IPS-20b (cell line): ENCODE measurements around the gene GNA14.

ENCODE experiments used
- H3K27ac ChIP-seq: one replicate; pipeline ENCODE4 v1.5.1; 2013; ENCODE audit warnings: low read length
- H3K27me3 ChIP-seq: 2 replicates; pipeline ENCODE4 v1.6.1; 2013; ENCODE audit warnings: mild to moderate bottlenecking, low read length, inconsistent platforms; ENCODE audit not compliant: insufficient read depth
- H3K36me3 ChIP-seq: 2 replicates; pipeline ENCODE4 v1.6.1; 2013; ENCODE audit warnings: low read depth, mild to moderate bottlenecking, inconsistent platforms, low read length, moderate library complexity; ENCODE audit not compliant: insufficient read depth
- H3K4me1 ChIP-seq: 2 replicates; pipeline ENCODE4 v1.6.1; 2013; ENCODE audit warnings: mild to moderate bottlenecking, control low read depth, inconsistent platforms, low read length, moderate library complexity; ENCODE audit not compliant: insufficient read depth
- H3K4me3 ChIP-seq: 2 replicates; pipeline ENCODE4 v1.5.1; 2013; ENCODE audit warnings: mild to moderate bottlenecking, low read length, inconsistent platforms
- H3K9ac ChIP-seq: 2 replicates; pipeline ENCODE4 v1.6.1; 2013; ENCODE audit warnings: low read depth, mild to moderate bottlenecking, inconsistent platforms, low read length, moderate library complexity
- H3K9me3 ChIP-seq: 2 replicates; pipeline ENCODE4 v1.6.1; 2013; ENCODE audit warnings: mild to moderate bottlenecking, low read depth, low read length, inconsistent platforms; ENCODE audit not compliant: insufficient read depth

GNA14 gene

GRCh38 chr9:77516781-77517180 lies 131.3 kb downstream of the GNA14 start:
- Histone ChIP-seq H3K4me3 (no peak overlapping the region), H3K9me3 (no peaks in the 10 kb centered on the region)

GRCh38 chr9:77514886-77515711 lies 133.0 kb downstream of the GNA14 start:
- Histone ChIP-seq H3K4me1 (no peaks in the 10 kb centered on the region), H3K27ac (no peak overlapping the region), H3K27me3 (no peaks in the 10 kb centered on the region), H3K4me3 (no peak overlapping the region), H3K9me3 (no peaks in the 10 kb centered on the region), H3K36me3 (no peaks in the 10 kb centered on the region), H3K9ac (no peak overlapping the region)

More at GRCh38 chr9:77516781-77517180, 131.3 kb downstream of the GNA14 start:
- Histone ChIP-seq H3K9ac (no peak overlapping the region), H3K36me3 (no peaks in the 10 kb centered on the region), H3K27ac (no peak overlapping the region), H3K4me1 (no peaks in the 10 kb centered on the region), H3K27me3 (no peaks in the 10 kb centered on the region)

GRCh38 chr9:77513457-77513856 lies 134.7 kb downstream of the GNA14 start:
- Histone ChIP-seq H3K4me1 (no peaks in the 10 kb centered on the region), H3K9ac (no peak overlapping the region), H3K9me3 (no peaks in the 10 kb centered on the region), H3K27me3 (no peaks in the 10 kb centered on the region), H3K36me3 (no peaks in the 10 kb centered on the region), H3K4me3 (no peak overlapping the region), H3K27ac (no peak overlapping the region)

- H3K9ac ChIP-seq, result no peak overlapping the region
- no peaks in the 10 kb centered on the region for H3K9me3 ChIP-seq
- H3K4me3 ChIP-seq, result no peak overlapping the region
- H3K27ac ChIP-seq, result no peak overlapping the region
- no peaks in the 10 kb centered on the region for H3K36me3 ChIP-seq
- H3K27me3 ChIP-seq, result no peaks in the 10 kb centered on the region
- H3K4me1 ChIP-seq, result no peaks in the 10 kb centered on the region
These were observed 135.2 kb downstream of the GNA14 start for GRCh38 chr9:77512876-77513275.

- H3K9me3 ChIP-seq, result no peaks in the 10 kb centered on the region
- H3K27ac ChIP-seq, result no peak overlapping the region
- H3K4me3 ChIP-seq, result no peak overlapping the region
- no peaks in the 10 kb centered on the region for H3K27me3 ChIP-seq
- no peak overlapping the region for H3K9ac ChIP-seq
- H3K4me1 ChIP-seq, result no peaks in the 10 kb centered on the region
- H3K36me3 ChIP-seq, result no peaks in the 10 kb centered on the region
These were observed 136.6 kb downstream of the GNA14 start for GRCh38 chr9:77511525-77511924.

- H3K36me3 ChIP-seq, result no peaks in the 10 kb centered on the region
- no peaks in the 10 kb centered on the region for H3K9me3 ChIP-seq
- no peaks in the 10 kb centered on the region for H3K4me1 ChIP-seq
- no peak overlapping the region for H3K27ac ChIP-seq
- no peak overlapping the region for H3K9ac ChIP-seq
- no peak overlapping the region for H3K4me3 ChIP-seq
- no peaks in the 10 kb centered on the region for H3K27me3 ChIP-seq
These were observed 137.5 kb downstream of the GNA14 start for GRCh38 chr9:77510666-77511065.

GRCh38 chr9:77508396-77508795 lies 139.7 kb downstream of the GNA14 start:
- no peak overlapping the region for H3K27ac ChIP-seq
- H3K9me3 ChIP-seq, result no peaks in the 10 kb centered on the region
- no peaks in the 10 kb centered on the region for H3K4me1 ChIP-seq
- no peak overlapping the region for H3K4me3 ChIP-seq
- H3K9ac ChIP-seq, result no peak overlapping the region
- H3K36me3 ChIP-seq, result no peaks in the 10 kb centered on the region
- H3K27me3 ChIP-seq, result no peaks in the 10 kb centered on the region

- Histone ChIP-seq H3K4me3 (no peak overlapping the region), H3K27ac (no peak overlapping the region), H3K27me3 (no peaks in the 10 kb centered on the region), H3K9me3 (no peaks in the 10 kb centered on the region), H3K4me1 (no peaks in the 10 kb centered on the region), H3K9ac (no peak overlapping the region), H3K36me3 (no peaks in the 10 kb centered on the region)
These were observed 140.7 kb downstream of the GNA14 start for GRCh38 chr9:77507212-77507961.

- H3K9me3 ChIP-seq, result no peaks in the 10 kb centered on the region
- no peak overlapping the region for H3K9ac ChIP-seq
- no peaks in the 10 kb centered on the region for H3K4me1 ChIP-seq
- H3K4me3 ChIP-seq, result no peak overlapping the region
- H3K27me3 ChIP-seq, result no peaks in the 10 kb centered on the region
- H3K36me3 ChIP-seq, result no peaks in the 10 kb centered on the region
- no peak overlapping the region for H3K27ac ChIP-seq
These were observed 142.9 kb downstream of the GNA14 start for GRCh38 chr9:77505232-77505631.

GRCh38 chr9:77502568-77502967 lies 145.6 kb downstream of the GNA14 start:
- Histone ChIP-seq H3K9me3 (no peaks in the 10 kb centered on the region), H3K27ac (no peak overlapping the region), H3K27me3 (no peaks in the 10 kb centered on the region), H3K9ac (no peak overlapping the region), H3K4me3 (no peak overlapping the region), H3K4me1 (no peaks in the 10 kb centered on the region), H3K36me3 (no peaks in the 10 kb centered on the region)

- Histone ChIP-seq H3K9ac (no peak overlapping the region), H3K27me3 (no peaks in the 10 kb centered on the region), H3K27ac (no peak overlapping the region), H3K9me3 (no peaks in the 10 kb centered on the region), H3K4me3 (no peak overlapping the region), H3K4me1 (peaks cover 11% of the 10 kb centered on the region; the same call in 1 of the 2 replicates), H3K36me3 (no peaks in the 10 kb centered on the region)
These were observed 149.2 kb downstream of the GNA14 start for GRCh38 chr9:77498891-77499290.
